GM12878 (cell line): ENCODE measurements around the gene TOP3A. TPM values are rescaled to one million over a fixed set of nuclear protein-coding genes. Genes with fewer than 3 reads are reported as not detected.

ENCODE experiments used
- E2F8 ChIP-seq: fragments of 450-650 bp; IDR thresholded peaks from 2 replicates; pipeline ENCODE4 v1.6.1; 2018; ENCODE audit warnings: mild to moderate bottlenecking, low read depth, moderate library complexity; ENCODE audit not compliant: partially characterized antibody
- IRF5 ChIP-seq: fragments of 450-650 bp; IDR thresholded peaks from 2 replicates; pipeline ENCODE4 v1.6.1; 2017; ENCODE audit warnings: borderline replicate concordance
- ZNF384 ChIP-seq: IDR thresholded peaks from 2 replicates; pipeline ENCODE4 v1.6.1; 2012; ENCODE audit warnings: low read depth, mild to moderate bottlenecking, low read length, improper control_type of control experiment, borderline replicate concordance
- polyA plus RNA-seq, 11 experiments: library from polyadenylated mRNA; depleted of rRNA in 4 of 11; unstranded in 6 of 11; stranded (reverse) in 5 of 11; fragments of >200 nt; fragmentation: Nextera tagmentation in 4 of 11; fragmentation: Illumina TruSeq in 1 of 11; extraction: Ambion mirVana in 4 of 11; extraction: Trizol in 1 of 11; gene quantifications; 1 replicate in 1 of 11; 2 replicates in 10 of 11; pipeline versions ENCODE4 v1.2.1 to v1.2.3, GENCODE V29; 2011 to 2016; ENCODE audit warnings: inconsistent platforms in 2 of 11, missing spikeins in 2 of 11, low read depth in 1 of 11
- total RNA-seq, 4 experiments: library from RNA; depleted of rRNA in 3 of 4; stranded (reverse); fragments of >200 nt in 3 of 4; fragmentation: Illumina TruSeq in 1 of 4; extraction: Trizol in 1 of 4; gene quantifications; 2 replicates each; pipeline versions ENCODE4 v1.2.1 to v1.2.3, GENCODE V29; 2013 to 2021
- TF ChIP-seq, protein P1 (sequence below): fragments of 450-650 bp; conservative IDR thresholded peaks from 2 replicates; pipeline ENCODE4 v1.6.1; 2017; ENCODE audit warnings: mild to moderate bottlenecking, moderate library complexity

The TOP3A gene
- total and polyA plus RNA-seq, 10 of the 15 experiments (the other 5 are each of a cell fraction or from before 2014, with no cell fraction given): 4.2 to 51.9 (median 31.8) TPM

- TF ChIP-seq, protein P1, sequence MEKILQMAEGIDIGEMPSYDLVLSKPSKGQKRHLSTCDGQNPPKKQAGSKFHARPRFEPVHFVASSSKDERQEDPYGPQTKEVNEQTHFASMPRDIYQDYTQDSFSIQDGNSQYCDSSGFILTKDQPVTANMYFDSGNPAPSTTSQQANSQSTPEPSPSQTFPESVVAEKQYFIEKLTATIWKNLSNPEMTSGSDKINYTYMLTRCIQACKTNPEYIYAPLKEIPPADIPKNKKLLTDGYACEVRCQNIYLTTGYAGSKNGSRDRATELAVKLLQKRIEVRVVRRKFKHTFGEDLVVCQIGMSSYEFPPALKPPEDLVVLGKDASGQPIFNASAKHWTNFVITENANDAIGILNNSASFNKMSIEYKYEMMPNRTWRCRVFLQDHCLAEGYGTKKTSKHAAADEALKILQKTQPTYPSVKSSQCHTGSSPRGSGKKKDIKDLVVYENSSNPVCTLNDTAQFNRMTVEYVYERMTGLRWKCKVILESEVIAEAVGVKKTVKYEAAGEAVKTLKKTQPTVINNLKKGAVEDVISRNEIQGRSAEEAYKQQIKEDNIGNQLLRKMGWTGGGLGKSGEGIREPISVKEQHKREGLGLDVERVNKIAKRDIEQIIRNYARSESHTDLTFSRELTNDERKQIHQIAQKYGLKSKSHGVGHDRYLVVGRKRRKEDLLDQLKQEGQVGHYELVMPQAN: no peak
- TF ChIP-seq ZNF384: no peak
- no peak for TF ChIP-seq E2F8
- no peak for TF ChIP-seq IRF5
Observed at GRCh38 chr17:18261146-18261515, 53.7 kb downstream of the TOP3A start (continued).
